GM08714 (cell line): ENCODE results near the gene ZMIZ1.

Experiments
- H3K4me3 ChIP-seq: fragments of 200-500 bp; sonication (Bioruptor generic); 2 replicates; pipeline ENCODE4 v1.5.1; 2014; ENCODE audit warnings: mild to moderate bottlenecking, low read length, inconsistent platforms
- ZNF274 ChIP-seq: IDR thresholded peaks from 2 replicates; pipeline ENCODE4 v1.6.1; 2012; ENCODE audit warnings: mild to moderate bottlenecking, low read depth, low read length

The ZMIZ1 gene

DNA sequence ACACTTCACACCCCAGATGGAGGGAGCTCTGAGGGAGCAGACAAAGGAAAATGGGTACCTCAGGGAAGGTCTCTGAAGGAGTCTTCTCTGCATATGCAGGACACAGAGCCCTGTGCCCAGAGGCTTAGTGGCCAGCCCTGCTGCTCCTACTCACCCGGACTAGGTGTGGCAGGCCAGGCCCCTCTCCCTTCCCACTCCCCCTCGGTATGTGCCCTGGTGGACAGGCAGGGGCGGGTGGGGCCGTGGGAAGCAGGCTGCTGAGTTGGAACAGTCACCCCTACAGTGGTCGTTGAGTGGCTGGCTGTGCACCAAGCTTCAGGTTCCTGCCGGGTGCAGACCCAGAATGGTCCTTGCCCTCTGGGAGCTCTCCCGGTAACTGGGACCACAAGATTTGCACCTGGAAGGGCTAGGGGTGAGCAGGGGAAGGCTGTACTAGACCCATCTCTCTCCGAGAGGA, 68.6 kb downstream of the ZMIZ1 start:
- peak overlapping the region; percentile 30; the same call in 1 of the 2 replicates for H3K4me3 ChIP-seq
- TF ChIP-seq ZNF274 = no peak

DNA sequence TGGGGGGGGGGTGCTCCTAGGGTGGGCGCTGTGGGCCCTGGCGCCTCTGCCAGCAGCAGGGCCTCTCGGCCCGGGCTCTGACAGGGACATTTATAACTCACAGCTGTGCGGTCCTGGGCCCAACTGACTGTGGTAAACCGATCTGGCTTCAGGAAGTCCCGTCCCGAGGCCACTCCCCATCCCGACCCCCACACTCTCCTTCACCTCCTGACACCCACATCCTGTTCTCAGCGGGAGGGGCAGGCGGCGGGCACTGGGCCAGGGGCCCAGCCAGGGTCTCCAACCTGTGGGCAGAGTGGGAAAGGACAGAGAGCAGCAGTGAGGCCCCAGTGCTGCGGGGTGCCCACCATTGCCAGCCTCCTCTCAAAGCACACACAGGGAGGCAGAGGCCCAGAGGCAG, 69.1 kb downstream of the ZMIZ1 start:
- TF ChIP-seq ZNF274 = no peak
- peak overlapping the region; percentile 30; the same call in 1 of the 2 replicates for H3K4me3 ChIP-seq

DNA sequence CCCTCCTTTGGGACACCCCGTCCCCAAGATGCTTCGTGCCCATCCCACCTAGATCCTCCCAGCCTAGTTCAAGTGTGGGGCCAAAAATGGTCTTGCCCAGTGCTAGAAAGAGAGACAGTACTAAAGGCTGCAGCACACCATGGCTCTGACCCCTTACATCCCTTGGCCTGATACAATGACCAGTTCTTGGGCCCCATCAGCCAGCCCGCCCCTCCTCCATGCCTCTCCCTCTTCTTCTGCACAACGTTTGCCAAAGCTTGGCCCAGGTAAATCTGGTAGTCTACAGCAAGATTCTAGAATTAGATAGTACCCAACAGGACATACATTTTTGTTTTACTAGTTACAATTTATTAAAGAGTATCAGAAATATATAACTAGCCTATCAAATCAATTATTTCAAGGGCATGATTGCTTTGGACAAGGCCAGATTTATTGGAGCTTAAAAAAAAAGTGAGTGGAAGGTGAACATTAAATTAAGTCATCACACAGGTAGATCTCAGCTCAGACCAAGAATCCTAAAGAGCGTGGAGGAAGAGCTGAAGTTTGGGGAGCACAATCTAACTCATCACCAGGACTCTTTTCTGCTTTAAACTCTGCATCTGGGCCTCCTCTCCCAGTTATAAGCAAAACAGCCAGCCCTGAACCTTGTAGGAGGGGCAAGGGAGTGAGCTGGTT, 69.8 kb downstream of the ZMIZ1 start:
- TF ChIP-seq ZNF274 = no peak
- no peak overlapping the region for H3K4me3 ChIP-seq

DNA sequence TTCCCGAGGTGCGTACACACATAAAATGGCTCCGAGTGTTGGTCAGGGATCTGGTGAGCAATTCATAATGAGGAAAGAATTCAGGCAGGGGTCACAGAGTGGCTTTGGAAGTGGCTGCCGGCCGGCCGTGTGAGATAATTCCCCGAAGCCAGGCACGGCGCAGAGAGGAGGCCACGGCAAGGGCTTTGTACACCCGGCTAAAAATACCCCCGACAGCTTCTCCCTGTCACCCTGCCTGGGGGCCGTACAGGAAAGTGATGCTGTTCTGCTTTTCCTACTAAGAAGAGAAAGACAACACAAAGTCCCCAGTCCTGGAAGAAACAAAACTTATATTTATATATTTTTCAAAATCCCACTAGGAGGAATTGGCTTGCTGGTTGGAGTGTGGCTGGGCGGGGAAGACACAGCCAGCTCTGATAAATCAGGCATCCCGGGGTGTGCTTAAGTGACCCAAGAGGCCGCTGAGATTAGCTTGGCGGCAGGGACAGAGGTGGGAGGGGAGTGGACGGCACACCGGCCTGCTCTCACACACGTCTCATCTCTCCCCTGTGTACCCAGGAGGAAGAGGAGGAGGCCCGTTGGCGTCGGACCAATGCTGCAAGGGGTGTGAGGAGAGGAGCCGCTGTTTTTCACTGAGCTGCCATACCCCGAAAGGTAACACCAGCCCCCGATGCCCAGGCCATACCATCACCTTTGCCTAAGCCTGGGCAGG, 70.5 kb downstream of the ZMIZ1 start:
- H3K4me3 ChIP-seq = no peak overlapping the region
- no peak for TF ChIP-seq ZNF274

DNA sequence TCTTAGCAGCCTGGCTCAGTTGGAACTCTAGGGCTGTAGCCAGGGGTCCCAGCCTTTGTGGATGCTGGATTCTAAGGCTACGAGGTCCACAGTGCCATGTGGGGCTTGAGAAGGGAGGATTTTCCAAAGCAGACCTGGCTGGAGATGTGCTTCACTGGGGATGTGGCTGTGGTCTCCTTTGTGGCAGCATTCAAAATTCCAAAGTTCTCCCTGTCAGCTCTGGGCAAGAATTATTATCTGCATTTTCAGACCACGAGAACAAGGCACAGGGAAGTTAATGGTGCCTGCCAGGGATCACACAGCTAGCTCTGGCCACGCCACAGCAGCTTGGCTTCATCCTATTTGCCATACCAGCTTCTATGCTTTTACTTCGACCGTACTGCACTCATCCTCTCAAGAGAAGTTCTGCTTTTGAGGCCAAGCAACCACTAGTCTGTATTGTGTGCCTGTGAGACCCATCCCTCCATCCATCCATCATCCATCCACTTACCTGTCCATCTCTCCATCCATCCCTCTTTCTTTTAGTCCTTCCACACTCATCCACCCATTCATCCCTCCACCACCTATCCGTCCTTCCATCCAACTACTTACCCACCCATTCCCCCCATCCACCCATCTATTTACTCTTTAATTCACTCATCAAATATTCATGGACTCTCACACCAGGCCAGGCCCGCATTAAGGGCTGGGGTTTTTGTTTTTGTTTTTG, 71.5 kb downstream of the ZMIZ1 start:
- TF ChIP-seq ZNF274 = no peak
- no peak overlapping the region for H3K4me3 ChIP-seq

DNA sequence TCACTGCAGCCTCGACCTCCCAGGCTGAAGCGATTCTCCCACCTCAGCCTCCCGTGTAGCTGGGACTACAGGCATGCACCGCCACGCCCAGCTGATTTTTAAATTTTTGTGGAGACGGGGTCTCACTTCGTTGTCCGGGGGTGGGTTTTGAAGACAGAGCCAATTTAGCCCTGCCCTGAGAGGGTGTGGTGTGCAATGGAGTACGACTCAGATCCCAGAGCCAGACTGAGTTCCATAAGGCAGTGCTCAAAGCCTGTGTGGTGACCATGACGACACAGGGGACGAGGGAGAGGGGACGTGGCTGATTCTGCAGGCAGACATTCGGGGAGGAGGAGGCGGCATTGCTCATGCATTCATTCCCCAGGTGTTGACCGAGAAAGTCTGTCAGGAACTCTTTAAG, 72.1 kb downstream of the ZMIZ1 start:
- no peak overlapping the region for H3K4me3 ChIP-seq
- no peak for TF ChIP-seq ZNF274

DNA sequence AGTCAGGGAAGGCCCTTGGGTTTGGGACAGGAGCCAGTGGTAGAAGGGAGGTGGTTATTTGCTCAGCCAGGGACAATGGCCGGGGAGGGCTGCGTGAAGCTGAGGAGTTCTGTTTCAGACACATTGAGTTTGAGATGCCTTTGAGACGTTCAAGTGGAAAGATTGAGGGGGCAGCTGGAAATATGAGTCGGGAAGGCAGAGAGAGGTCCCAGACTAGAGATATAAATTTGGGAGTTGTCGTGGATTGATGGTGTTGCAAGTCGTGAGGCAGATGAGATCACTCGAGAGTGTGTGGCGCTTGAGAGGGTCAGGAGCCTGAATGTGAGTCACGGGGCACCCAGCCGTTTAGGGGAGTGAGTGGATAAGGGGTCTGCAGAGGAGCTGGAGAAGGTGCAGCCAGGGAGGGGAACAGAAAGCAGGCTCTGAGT, 73.3 kb downstream of the ZMIZ1 start:
- no peak for TF ChIP-seq ZNF274
- H3K4me3 ChIP-seq = no peak overlapping the region

DNA sequence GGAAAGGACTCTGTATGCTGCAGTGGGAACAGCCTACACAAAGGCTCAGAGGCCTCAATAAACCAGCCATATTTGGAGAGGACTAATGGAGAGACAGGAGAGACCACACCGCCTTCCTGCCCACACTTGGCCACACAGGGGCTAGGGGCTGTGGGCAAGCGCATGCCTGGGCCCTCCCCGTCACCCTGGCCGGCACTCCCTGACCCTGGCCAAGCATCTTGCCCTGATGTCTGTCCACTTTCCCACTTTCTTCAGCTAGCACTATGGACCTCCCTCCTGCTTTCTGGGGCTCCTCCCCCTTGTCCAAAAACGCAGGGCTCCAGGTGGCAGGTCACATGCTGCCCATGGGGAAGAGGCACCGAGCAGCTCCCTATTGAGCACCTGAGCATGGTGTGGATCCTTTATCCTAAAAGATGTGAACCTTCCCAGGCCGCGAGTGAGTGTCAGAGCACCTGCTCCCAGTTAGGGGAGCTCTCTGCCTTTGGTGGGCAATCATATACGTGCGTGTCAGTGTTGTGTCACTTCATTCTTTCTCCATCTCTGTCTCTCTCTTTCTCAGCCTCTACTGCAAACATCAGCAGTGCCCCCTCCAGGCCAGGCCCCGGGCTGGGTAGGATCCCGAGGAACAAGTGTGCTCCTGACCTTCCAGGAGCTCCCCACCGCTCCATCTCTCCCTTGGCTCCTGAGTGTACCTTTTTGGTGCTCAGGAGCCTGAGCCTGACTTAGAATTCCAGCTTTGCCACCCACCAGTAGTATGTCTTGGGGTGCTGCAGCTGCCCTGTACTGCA, 74.0 kb downstream of the ZMIZ1 start:
- no peak for TF ChIP-seq ZNF274
- H3K4me3 ChIP-seq = no peak overlapping the region

DNA sequence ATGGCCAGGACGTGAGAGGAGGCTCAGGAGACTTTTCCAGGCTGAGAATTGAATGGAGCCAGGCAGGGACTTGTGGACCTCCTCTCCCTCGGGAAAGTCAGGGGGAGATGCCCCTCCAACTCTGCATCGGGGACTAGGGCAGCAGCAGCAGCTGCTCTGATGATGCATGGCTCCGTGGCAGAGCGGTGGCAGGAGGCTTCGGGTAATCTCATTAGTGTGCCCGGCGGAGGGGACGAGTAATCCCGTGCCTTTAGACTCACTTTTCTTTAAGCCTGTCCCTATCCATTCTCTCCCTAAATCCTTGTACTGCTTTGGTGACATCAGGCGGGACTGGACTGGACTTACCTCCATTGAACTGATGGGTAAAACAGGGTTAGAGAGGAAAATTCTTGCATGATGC, 75.1 kb downstream of the ZMIZ1 start:
- no peak overlapping the region for H3K4me3 ChIP-seq
- TF ChIP-seq ZNF274 = no peak

DNA sequence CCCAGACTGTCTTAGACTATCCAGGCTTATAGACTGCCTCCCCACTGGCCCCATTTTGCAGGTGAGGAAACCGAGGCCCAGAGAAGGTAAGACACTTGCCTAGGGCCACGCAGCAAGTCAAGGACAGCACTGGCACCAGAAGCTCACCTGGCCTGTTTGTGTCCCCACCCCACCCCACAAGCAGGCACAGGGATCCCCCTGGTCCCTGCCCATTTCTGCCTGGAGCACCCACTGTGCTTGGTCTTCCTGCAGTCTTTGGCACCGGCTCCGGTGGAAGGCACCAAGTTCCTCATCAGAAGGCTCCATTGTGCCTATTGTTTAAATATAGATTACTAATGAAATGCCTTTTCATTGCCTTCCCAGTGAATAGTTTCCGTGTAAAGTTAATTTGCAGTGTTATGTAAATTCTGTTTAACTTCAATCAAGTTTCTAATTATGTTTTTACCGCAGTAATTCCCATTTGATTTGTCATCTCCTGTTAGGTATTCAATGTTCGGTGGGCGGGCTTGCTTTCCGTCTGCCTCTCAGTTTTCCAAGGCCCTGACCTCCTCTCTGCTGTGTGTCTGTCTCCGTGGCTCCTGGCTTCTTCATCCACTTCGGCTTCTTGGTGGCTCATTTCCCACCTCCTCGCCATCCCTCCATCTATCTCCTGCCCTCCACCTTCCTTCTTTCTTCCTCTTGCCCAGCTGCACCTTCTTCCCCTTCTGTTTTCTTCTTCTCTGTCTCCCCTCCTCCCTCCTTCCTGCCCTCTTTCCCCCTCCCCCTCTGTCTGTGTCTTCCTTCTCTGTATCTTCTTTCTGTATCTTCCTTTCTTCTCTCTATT, 75.8 kb downstream of the ZMIZ1 start:
- TF ChIP-seq ZNF274 = no peak
- H3K4me3 ChIP-seq = no peak overlapping the region

DNA sequence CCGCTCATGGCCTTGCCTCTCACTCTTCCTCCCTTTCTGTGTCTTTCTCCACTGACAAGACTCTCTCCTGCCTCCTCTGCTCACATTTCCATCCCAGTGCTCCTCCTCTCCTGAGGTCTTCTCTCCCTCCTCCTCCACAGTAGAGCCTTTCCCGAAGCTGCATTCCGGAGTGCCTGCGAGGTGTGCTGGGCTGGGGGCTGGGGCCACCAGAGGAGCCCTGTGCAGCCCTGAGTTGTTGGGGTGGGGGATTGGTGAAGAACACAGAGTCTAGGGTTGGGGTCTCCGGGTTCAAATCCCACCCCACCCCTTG, 76.4 kb downstream of the ZMIZ1 start:
- TF ChIP-seq ZNF274 = no peak

DNA sequence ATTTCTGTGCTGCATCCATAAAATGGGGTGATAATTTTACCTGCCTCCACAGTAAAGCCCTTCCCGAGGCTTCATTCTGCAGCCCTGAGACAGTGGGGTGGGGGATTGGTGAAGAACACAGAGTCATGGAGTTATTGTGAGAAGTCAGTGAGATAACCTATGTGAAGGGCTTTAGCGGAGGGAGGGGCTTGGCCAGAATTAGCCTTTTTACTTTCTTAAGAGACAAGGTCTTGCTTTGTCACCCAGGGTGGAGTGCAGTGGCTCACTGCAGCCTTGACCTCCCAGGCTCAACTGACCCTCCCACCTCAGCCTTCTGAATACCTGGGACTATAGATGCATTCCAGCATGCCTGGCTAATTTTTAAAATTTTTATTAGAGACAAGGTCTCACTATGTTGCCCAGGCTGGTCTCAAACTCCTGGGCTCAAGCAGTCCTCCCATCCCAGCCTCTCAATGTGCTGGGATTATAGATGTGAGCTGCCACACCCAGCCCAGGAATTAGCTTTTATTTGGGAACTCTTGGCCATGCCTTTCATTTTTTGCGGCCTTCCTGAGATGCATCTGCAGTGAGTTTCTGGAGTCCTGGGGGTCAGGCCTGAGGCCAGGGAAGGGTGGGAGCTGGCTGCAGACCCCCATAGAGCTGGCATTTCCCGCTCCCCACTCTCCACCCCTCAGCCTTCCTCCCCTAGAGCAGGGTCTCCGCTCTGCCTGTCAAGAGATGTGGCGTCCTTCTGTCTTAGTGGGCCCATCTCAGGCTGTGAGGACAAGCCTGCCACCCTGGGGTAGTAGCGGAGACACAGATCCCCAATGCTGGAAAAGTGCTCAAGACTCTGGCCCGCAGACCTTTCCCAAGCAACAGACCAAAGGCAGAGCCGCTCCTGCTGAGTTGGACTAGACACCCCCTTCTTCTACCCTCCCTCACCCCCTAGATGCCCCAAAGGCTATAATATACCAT, 77.0 kb downstream of the ZMIZ1 start:
- no peak for TF ChIP-seq ZNF274
- H3K4me3 ChIP-seq = no peak overlapping the region

More for the DNA sequence above, 76.4 kb downstream of the ZMIZ1 start:
- H3K4me3 ChIP-seq = no peak overlapping the region
